HepG2 (cell line): ENCODE data around the gene SPHK1. TPM values are rescaled to one million over a fixed set of nuclear protein-coding genes. Genes with fewer than 3 reads are reported as not detected.

ENCODE experiments used
- CENPT ChIP-seq: sonication (generic); formaldehyde crosslinking; IDR thresholded peaks from 2 replicates; pipeline ENCODE4 v1.8.0; 2022; ENCODE audit warnings: low read depth, mild to moderate bottlenecking, moderate library complexity, missing genetic modification reagents
- HIVEP1 ChIP-seq: sonication (generic); formaldehyde crosslinking; IDR thresholded peaks from 2 replicates; pipeline ENCODE4 v1.4.0; 2020; ENCODE audit warnings: mild to moderate bottlenecking, missing genetic modification reagents
- IRX3 ChIP-seq: sonication (generic); formaldehyde crosslinking; IDR thresholded peaks from 2 replicates; pipeline ENCODE4 v1.8.1; 2023; ENCODE audit warnings: mild to moderate bottlenecking, low read depth, missing genetic modification reagents, borderline replicate concordance
- ZEB1 ChIP-seq: IDR thresholded peaks from 2 replicates; pipeline ENCODE4 v1.6.1; 2012; ENCODE audit warnings: mild to moderate bottlenecking, low read depth, inconsistent platforms; ENCODE audit not compliant: insufficient replicate concordance
- ZFP62 ChIP-seq: sonication (generic); formaldehyde crosslinking; IDR thresholded peaks from 2 replicates; pipeline ENCODE4 v1.4.0; 2020; ENCODE audit warnings: missing genetic modification reagents
- ZNF264 ChIP-seq: sonication (generic); formaldehyde crosslinking; IDR thresholded peaks from 2 replicates; pipeline ENCODE4 v1.4.0; 2020; ENCODE audit warnings: missing genetic modification reagents
- ZNF33B ChIP-seq: sonication (generic); formaldehyde crosslinking; IDR thresholded peaks from 2 replicates; pipeline ENCODE4 v1.5.1; 2020; ENCODE audit warnings: mild to moderate bottlenecking, missing genetic modification reagents
- ZNF451 ChIP-seq: sonication (generic); formaldehyde crosslinking; IDR thresholded peaks from 2 replicates; pipeline ENCODE4 v1.5.0; 2020; ENCODE audit warnings: mild to moderate bottlenecking, missing genetic modification reagents
- ZNF761 ChIP-seq: sonication (generic); formaldehyde crosslinking; conservative IDR thresholded peaks from 2 replicates; pipeline ENCODE4 v1.4.0; 2020; ENCODE audit warnings: mild to moderate bottlenecking, missing genetic modification reagents
- ZNF816 ChIP-seq: sonication (generic); formaldehyde crosslinking; IDR thresholded peaks from 2 replicates; pipeline ENCODE4 v1.8.0; 2022; ENCODE audit warnings: missing genetic modification reagents, mild to moderate bottlenecking, borderline replicate concordance
- ZNF841 ChIP-seq: sonication (generic); formaldehyde crosslinking; IDR thresholded peaks from 2 replicates; pipeline ENCODE4 v1.8.1; 2023; ENCODE audit warnings: missing genetic modification reagents, borderline replicate concordance
- ZZZ3 ChIP-seq: sonication (generic); formaldehyde crosslinking; IDR thresholded peaks from 2 replicates; pipeline ENCODE4 v1.4.0; 2020; ENCODE audit warnings: missing genetic modification reagents, mild to moderate bottlenecking, borderline replicate concordance
- polyA plus RNA-seq, 8 experiments: library from polyadenylated mRNA; depleted of rRNA in 3 of 8; stranded (reverse) in 7 of 8; unstranded in 1 of 8; fragments of >200 nt; fragmentation: Illumina TruSeq in 4 of 8; extraction: Trizol in 4 of 8; gene quantifications; 2 replicates each; pipeline versions ENCODE4 v1.2.1 to v1.2.3, GENCODE V29; 2011 to 2016; ENCODE audit warnings: low read depth in 4 of 8, missing spikeins in 1 of 8, mixed read lengths in 1 of 8; ENCODE audit not compliant: insufficient read depth in 1 of 8
- total RNA-seq, 5 experiments: library from RNA; depleted of rRNA; stranded (reverse); fragments of >200 nt; fragmentation: Illumina TruSeq; extraction: Trizol; gene quantifications; 2 replicates each; pipeline ENCODE4 v1.2.3, GENCODE V29; 2016; ENCODE audit warnings: low read depth in 1 of 5
- TF ChIP-seq, protein P1 (sequence below), 2 experiments: IDR thresholded peaks; 2 replicates each; pipeline ENCODE4 v1.6.1; 2011 to 2012; ENCODE audit warnings: low read length in 2 of 2, borderline replicate concordance in 1 of 2, low read depth in 1 of 2, mild to moderate bottlenecking in 1 of 2, moderate library complexity in 1 of 2
- TF ChIP-seq, protein P2 (sequence below): sonication (generic); formaldehyde crosslinking; IDR thresholded peaks from 2 replicates; pipeline ENCODE4 v1.8.1; 2022; ENCODE audit warnings: low read depth, mild to moderate bottlenecking, missing genetic modification reagents
- TF ChIP-seq, protein P3 (sequence below): sonication (generic); formaldehyde crosslinking; IDR thresholded peaks from 2 replicates; pipeline ENCODE4 v1.4.0; 2020; ENCODE audit warnings: missing genetic modification reagents
- TF ChIP-seq, protein P4 (sequence below): sonication (generic); formaldehyde crosslinking; IDR thresholded peaks from 2 replicates; pipeline ENCODE4 v1.4.0; 2020; ENCODE audit warnings: missing genetic modification reagents, low read depth, mild to moderate bottlenecking, borderline replicate concordance
- TF ChIP-seq, protein P5 (sequence below): sonication (generic); formaldehyde crosslinking; IDR thresholded peaks from 2 replicates; pipeline ENCODE4 v1.4.0; 2020; ENCODE audit warnings: missing genetic modification reagents

Gene SPHK1
- total and polyA plus RNA-seq, 2 of the 13 experiments (the other 11 are each of a cell fraction or from before 2014, with no cell fraction given), result 129 to 160 TPM

DNA sequence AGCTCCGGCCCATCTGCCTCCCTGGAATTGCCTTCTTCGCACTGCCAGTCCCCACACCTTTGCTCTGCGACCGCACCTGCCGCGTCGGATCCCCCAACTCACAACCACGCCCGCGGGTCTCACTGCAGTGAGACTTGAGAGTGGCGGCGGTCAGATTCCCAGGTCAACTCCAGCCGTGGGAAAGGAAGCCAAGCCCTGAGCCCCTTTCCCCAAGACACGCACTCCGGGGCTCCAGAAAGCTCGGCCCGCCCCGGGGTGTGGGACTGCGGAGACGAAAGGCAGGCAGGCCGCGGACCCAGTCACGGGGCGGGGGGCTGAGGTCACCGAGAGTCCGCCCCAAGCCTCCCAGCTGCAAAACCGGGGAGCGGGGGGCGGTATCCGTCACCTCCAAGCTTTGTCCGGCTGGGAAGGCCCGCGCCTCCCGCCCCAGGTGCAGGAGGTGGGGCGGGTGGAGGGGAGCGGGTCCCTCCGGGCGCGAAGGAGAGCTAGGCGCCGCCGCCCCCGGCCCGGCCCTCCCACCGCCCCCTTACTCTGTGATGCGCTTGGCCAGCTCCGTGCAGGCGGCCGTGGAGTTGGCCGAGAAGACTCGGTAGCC is 31.3 kb upstream of the SPHK1 start (continued):
- TF ChIP-seq, protein P1, sequence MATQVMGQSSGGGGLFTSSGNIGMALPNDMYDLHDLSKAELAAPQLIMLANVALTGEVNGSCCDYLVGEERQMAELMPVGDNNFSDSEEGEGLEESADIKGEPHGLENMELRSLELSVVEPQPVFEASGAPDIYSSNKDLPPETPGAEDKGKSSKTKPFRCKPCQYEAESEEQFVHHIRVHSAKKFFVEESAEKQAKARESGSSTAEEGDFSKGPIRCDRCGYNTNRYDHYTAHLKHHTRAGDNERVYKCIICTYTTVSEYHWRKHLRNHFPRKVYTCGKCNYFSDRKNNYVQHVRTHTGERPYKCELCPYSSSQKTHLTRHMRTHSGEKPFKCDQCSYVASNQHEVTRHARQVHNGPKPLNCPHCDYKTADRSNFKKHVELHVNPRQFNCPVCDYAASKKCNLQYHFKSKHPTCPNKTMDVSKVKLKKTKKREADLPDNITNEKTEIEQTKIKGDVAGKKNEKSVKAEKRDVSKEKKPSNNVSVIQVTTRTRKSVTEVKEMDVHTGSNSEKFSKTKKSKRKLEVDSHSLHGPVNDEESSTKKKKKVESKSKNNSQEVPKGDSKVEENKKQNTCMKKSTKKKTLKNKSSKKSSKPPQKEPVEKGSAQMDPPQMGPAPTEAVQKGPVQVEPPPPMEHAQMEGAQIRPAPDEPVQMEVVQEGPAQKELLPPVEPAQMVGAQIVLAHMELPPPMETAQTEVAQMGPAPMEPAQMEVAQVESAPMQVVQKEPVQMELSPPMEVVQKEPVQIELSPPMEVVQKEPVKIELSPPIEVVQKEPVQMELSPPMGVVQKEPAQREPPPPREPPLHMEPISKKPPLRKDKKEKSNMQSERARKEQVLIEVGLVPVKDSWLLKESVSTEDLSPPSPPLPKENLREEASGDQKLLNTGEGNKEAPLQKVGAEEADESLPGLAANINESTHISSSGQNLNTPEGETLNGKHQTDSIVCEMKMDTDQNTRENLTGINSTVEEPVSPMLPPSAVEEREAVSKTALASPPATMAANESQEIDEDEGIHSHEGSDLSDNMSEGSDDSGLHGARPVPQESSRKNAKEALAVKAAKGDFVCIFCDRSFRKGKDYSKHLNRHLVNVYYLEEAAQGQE (IDR thresholded peaks at IDR 0.05; ENCODE audit: borderline replicate concordance in 1 of 2, low read depth in 1 of 2, low read length in 2 of 2), result no peak
- TF ChIP-seq IRX3 (CRISPR knock-in tag) (0 out of 2 replicates have a peak, but pooled peaks have one; percentile 34), HIVEP1 (CRISPR knock-in tag) (peak; percentile 47; the same call in 1 of the 2 replicates), ZZZ3 (CRISPR knock-in tag) (peak; percentile 57; the same call in 1 of the 2 replicates), ZNF841 (0 out of 2 replicates have a peak, but pooled peaks have one; percentile 1), ZNF761 (CRISPR knock-in tag) (peak; percentile 8; the same call in 1 of the 2 replicates), CENPT (0 out of 2 replicates have a peak, but pooled peaks have one; percentile 65), ZEB1 (no peak), ZNF33B (CRISPR knock-in tag) (0 out of 2 replicates have a peak, but pooled peaks have one; percentile 59), ZNF264 (no peak), ZFP62 (CRISPR knock-in tag) (0 out of 2 replicates have a peak, but pooled peaks have one; percentile 15), ZNF451 (CRISPR knock-in tag) (peak; percentile 16; the same call in 1 of the 2 replicates), ZNF816 (CRISPR knock-in tag) (0 out of 2 replicates have a peak, but pooled peaks have one; percentile 41)
- TF ChIP-seq, protein P2, sequence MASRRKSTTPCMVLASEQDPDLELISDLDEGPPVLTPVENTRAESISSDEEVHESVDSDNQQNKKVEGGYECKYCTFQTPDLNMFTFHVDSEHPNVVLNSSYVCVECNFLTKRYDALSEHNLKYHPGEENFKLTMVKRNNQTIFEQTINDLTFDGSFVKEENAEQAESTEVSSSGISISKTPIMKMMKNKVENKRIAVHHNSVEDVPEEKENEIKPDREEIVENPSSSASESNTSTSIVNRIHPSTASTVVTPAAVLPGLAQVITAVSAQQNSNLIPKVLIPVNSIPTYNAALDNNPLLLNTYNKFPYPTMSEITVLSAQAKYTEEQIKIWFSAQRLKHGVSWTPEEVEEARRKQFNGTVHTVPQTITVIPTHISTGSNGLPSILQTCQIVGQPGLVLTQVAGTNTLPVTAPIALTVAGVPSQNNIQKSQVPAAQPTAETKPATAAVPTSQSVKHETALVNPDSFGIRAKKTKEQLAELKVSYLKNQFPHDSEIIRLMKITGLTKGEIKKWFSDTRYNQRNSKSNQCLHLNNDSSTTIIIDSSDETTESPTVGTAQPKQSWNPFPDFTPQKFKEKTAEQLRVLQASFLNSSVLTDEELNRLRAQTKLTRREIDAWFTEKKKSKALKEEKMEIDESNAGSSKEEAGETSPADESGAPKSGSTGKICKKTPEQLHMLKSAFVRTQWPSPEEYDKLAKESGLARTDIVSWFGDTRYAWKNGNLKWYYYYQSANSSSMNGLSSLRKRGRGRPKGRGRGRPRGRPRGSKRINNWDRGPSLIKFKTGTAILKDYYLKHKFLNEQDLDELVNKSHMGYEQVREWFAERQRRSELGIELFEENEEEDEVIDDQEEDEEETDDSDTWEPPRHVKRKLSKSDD (CRISPR knock-in tag), result no peak
- TF ChIP-seq, protein P3, sequence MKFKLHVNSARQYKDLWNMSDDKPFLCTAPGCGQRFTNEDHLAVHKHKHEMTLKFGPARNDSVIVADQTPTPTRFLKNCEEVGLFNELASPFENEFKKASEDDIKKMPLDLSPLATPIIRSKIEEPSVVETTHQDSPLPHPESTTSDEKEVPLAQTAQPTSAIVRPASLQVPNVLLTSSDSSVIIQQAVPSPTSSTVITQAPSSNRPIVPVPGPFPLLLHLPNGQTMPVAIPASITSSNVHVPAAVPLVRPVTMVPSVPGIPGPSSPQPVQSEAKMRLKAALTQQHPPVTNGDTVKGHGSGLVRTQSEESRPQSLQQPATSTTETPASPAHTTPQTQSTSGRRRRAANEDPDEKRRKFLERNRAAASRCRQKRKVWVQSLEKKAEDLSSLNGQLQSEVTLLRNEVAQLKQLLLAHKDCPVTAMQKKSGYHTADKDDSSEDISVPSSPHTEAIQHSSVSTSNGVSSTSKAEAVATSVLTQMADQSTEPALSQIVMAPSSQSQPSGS (CRISPR knock-in tag), result no peak
- TF ChIP-seq, protein P4, sequence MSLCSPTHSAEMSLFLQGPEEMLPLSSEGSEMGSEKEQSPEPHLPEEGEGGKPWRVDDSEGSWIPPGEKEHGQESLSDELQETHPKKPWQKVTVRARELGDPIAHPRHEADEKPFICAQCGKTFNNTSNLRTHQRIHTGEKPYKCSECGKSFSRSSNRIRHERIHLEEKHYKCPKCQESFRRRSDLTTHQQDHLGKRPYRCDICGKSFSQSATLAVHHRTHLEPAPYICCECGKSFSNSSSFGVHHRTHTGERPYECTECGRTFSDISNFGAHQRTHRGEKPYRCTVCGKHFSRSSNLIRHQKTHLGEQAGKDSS (CRISPR knock-in tag), result 0 out of 2 replicates have a peak, but pooled peaks have one; percentile 15
- TF ChIP-seq, protein P5, sequence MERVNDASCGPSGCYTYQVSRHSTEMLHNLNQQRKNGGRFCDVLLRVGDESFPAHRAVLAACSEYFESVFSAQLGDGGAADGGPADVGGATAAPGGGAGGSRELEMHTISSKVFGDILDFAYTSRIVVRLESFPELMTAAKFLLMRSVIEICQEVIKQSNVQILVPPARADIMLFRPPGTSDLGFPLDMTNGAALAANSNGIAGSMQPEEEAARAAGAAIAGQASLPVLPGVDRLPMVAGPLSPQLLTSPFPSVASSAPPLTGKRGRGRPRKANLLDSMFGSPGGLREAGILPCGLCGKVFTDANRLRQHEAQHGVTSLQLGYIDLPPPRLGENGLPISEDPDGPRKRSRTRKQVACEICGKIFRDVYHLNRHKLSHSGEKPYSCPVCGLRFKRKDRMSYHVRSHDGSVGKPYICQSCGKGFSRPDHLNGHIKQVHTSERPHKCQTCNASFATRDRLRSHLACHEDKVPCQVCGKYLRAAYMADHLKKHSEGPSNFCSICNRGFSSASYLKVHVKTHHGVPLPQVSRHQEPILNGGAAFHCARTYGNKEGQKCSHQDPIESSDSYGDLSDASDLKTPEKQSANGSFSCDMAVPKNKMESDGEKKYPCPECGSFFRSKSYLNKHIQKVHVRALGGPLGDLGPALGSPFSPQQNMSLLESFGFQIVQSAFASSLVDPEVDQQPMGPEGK (CRISPR knock-in tag), result no peak
